Keratinocyte (primary cell): ENCODE results near the gene VEZT.

Experiments used
- EZH2 ChIP-seq: IDR thresholded peaks from one replicate; pipeline ENCODE4 v1.6.1; 2012; ENCODE audit warnings: inconsistent platforms, mild to moderate bottlenecking, low read length, moderate library complexity
- TF ChIP-seq, protein P1 (sequence below), 3 experiments: IDR thresholded peaks in 1 of 3; conservative IDR thresholded peaks in 1 of 3; optimal IDR thresholded peaks in 1 of 3; 2 replicates in 2 of 3; 3 replicates in 1 of 3; pipeline versions ENCODE3 to v1.5.1; 2011; ENCODE audit warnings: low read length in 3 of 3, mild to moderate bottlenecking in 3 of 3, moderate library complexity in 2 of 3, control low read depth in 1 of 3, inconsistent platforms in 1 of 3; ENCODE audit not compliant: insufficient read depth in 2 of 3; ENCODE audit errors: extremely low read depth in 1 of 3

DNA sequence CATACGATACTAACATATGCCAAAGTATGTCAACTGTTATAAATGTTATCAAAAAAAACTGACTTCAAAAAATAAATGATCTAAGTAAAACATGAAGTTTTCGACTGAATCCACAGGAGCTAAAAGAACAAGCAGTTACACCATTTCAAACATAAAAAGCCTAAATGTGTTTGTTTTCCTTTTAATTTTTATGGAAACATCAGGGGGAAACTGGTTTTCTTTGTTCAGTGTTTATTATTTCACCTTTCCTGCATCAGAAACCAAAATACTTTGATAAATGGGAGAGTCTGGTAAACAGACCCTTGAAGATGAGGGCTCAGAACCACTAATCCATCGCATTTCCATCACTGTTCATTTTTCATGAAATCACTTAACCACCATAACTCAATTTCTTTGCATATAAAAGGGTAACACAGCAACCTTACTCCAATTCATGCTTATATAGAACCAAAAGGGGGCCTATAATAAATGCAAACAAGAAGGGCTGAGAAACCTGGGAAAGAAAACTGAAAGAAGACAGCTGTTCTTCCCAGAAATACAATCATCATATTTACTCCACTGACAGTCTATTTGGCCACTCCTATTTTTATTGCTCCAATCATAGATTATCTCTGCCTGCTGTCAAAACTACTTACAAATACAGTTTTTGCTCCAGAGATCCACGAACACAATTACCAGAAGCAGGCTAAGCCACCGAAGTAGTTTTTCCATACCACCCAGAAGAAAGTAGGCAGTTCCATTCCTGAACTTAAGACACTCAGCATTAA lies 17.3 kb upstream of the VEZT start:
- TF ChIP-seq, protein P1, sequence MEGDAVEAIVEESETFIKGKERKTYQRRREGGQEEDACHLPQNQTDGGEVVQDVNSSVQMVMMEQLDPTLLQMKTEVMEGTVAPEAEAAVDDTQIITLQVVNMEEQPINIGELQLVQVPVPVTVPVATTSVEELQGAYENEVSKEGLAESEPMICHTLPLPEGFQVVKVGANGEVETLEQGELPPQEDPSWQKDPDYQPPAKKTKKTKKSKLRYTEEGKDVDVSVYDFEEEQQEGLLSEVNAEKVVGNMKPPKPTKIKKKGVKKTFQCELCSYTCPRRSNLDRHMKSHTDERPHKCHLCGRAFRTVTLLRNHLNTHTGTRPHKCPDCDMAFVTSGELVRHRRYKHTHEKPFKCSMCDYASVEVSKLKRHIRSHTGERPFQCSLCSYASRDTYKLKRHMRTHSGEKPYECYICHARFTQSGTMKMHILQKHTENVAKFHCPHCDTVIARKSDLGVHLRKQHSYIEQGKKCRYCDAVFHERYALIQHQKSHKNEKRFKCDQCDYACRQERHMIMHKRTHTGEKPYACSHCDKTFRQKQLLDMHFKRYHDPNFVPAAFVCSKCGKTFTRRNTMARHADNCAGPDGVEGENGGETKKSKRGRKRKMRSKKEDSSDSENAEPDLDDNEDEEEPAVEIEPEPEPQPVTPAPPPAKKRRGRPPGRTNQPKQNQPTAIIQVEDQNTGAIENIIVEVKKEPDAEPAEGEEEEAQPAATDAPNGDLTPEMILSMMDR (optimal IDR thresholded peaks at IDR 0.05 in 1 of 3, IDR thresholded peaks at IDR 0.05 in 1 of 3, conservative IDR thresholded peaks at IDR 0.05 in 1 of 3; ENCODE audit: extremely low read depth in 1 of 3, insufficient read depth in 2 of 3, low read length in 3 of 3) = no peak
- no peak for TF ChIP-seq EZH2
